HG03575 (cell line): ENCODE results near the gene ABHD8.
"Not testable (repeated sequence)": the region's sequence is repeated elsewhere in the genome, so short reads cannot be mapped to it uniquely, and the experiment has no call there.

Experiments used
- ATAC-seq: cut with Tn5 transposase; IDR thresholded peaks from one replicate; pipeline ENCODE4 v1.9.1; 2021; ENCODE audit not compliant: unreplicated experiment, insufficient number of reproducible peaks, low FRiP score; ENCODE audit errors: extremely low read depth

ABHD8 gene

DNA sequence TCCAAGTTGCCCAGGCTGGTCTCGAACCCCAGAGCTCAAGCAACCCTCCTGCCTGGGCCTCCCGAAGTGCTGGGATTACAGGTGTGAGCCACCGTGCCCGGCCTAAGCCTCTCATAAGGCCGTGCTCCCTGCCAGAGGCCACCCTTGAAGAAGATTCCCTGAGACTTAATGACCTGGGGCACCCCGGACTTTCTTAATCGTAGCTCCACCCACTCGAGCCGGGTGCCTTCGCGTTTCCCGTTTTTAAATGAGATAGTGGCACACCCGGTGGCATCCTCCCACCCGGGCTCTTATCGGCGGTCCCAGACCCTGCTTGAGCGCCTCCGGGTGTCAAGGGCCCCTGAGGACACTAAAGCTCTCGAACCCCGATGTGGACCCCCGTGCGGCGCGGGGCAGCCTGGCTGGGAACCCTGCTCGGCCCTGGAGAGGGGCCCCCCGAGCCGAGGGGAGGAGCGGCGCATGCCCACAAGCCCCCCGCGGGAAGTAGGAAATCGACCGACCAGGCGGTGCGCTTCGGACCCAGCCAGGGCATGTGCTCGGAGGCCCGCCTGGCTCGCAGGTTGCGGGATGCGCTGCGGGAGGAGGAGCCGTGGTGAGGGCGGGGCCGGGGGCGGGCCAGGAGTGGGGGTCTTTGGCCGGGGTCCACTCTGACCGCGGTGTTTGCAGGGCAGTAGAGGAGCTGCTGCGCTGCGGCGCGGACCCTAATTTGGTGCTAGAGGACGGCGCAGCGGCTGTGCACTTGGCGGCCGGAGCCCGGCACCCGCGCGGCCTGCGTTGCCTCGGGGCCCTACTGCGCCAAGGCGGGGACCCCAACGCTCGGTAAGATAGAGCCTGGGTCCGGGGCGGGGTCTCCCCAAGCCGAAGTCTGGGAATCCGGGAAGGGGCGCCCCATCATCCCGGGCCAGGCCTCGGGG is 21.6 kb downstream of the ABHD8 start, which contains the start of gene ANKLE1:
Gene ANKLE1 (plus strand): TSS at position 511 of the 914 bp plus-strand sequence. CDS start 20 bp downstream, at position 531.
- no peak for ATAC-seq

DNA sequence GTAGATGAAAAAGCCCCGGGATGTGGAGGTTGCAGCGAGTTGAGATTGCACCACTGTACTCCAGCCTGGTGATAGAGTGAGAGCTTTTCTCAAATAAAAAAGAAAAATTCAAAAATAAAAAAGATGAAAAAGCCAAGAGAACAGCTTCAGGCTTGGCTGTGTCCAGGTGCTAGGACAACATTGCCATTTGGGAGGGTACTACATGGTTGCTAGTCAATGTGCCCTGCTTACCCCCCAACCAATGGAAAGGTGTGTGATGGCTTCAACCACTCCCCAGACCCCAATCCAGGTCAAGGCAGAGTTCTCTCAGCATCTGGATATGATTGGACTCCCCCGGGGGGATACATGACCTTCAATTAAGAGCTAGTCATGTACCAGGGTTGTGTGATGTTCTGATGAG is 23.8 kb downstream of the ABHD8 start:
- no peak for ATAC-seq

DNA sequence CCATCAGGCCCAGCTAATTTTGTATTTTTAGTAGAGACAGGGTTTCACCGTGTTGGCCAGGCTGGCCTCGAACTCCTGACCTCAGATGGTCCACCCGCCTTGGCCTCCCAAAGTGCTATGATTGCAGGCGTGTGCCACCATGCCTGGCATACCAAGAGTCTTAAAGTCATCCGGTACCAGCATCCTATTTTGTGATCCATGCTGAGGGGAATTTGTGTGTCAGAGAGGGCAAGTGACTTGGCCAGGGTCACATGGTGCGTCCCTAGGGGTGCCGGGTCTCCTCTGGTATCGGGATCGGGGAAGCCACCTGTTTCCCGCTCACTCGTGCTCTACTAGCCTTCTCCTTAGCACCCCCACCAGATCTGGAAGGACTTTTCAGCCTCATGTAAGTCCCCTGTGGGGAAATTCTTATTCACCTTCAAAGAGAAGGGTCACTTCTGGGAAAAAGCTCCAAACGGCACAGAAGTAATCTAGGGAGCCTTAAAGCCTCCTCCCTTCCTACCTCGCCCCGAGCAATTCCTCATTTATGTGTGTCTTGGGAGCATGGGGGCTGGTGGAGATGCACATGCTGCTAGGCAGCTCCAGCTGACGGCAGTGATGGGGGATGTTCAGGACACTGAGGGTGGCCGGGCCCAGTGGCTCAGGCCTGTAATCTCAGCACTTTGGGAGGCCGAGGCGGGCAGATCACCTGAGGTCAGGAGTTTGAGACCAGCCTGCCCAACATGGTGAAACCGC is 27.6 kb downstream of the ABHD8 start:
- ATAC-seq: no peak

DNA sequence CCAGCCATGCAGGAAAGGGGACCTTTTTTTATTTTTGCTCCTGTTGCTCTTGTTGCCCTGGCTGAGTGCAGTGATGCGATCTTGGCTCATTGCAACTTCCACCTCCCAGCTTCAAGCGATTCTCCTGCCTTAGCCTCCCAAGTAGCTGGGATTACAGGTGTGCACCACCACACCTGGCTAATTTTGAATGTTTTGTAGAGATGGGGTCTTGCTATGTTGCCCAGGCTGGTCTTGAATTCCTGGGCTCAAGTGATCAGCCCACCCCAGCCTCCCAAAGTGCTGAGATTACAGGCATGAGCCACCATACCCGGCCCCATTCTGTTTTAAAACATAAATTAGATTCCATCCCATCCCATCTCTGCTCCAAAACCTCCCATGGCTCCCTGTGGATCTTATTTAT is 28.3 kb downstream of the ABHD8 start:
- ATAC-seq: not testable (repeated sequence)

DNA sequence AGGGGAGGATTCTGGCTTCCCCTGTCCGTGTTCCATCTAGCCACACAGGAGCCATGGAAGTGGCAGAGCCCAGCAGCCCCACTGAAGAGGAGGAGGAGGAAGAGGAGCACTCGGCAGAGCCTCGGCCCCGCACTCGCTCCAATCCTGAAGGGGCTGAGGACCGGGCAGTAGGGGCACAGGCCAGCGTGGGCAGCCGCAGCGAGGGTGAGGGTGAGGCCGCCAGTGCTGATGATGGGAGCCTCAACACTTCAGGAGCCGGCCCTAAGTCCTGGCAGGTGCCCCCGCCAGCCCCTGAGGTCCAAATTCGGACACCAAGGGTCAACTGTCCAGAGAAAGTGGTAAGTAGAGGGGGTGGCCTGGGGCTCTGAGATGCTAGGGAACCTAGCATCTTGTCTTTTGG is 34.5 kb downstream of the ABHD8 start:
- ATAC-seq: no peak

DNA sequence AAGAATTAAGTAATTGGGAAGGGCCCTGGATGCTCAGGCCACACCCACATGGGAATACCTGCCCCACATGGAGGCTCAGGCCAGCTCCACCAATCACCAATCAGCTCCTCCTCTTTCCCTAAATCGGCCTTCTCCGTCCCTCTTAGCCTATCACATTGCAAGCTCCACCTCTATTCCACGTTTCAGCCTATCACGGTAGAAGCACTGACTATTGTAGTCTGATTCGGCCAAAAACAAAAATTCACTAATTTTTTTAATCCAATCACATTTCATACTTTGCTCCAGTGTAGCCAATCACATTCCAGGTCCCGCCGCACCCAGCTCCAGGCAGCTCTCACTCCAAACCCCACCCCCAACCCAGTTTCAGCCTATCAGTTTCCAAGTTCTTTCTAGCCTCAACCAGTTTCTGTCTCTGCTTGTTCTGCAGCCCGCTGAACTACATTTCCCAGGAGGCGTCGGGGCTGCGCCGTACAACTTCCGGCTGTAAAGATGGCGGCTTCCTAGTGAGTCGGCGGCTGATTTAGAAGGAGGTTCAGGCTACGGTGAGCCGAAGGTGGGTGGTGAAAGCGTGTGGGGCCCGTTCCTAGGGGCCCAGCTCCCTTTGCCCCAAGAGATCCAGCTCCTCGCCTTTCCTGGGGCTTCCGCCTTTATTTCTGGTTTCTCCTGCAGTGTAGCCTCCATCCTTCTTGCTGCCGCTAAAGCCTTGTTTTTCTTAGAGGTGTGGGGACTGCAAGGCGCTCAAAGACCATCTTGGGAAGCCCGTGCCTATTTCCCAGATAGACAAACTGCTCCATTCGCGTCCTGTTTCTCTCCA is 36.0 kb downstream of the ABHD8 start, which contains the start of gene BABAM1:
Gene BABAM1 (plus strand): TSS at position 469 of the 814 bp plus-strand sequence. CDS start 1,364 bp downstream, outside the sequence.
- ATAC-seq: peak; percentile 83

DNA sequence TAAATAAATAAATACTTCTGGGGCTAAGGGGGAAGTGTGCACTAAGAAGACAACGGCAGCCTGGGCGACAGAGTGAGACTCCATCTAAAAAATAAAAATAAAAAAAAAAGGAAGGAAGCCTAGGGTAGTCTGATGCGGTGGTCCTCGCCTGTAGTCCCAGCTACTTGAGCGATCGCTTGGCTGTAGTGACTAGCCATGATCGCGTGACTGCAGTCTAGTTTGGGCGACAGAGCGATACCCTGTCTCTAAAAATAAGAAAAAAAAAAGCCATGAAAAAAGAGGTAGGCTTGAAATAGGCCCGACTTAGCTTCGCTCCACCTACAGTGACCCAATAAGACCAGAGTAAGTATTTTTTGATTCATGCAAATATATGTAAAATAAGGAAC is 36.6 kb downstream of the ABHD8 start:
- peak; percentile 17 for ATAC-seq

DNA sequence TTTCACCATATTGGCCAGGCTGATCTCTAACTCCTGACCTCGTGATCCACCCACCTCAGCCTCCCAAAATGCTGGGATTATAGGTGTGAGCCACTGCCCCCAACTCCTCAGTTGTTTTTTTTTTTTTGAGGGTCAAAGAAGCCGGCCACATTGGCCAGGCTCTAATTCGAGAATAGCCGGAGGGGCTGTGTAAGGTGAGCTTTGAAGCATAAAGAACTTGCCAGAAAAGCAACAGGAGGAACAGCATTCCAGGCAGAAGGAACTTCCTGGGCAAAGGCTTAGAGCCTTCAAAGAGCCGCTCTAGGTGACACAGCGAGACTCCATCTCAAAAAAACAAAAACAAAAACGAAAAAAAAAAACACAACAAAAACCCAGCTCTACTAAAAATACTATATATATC is 37.2 kb downstream of the ABHD8 start:
- ATAC-seq: no peak

DNA sequence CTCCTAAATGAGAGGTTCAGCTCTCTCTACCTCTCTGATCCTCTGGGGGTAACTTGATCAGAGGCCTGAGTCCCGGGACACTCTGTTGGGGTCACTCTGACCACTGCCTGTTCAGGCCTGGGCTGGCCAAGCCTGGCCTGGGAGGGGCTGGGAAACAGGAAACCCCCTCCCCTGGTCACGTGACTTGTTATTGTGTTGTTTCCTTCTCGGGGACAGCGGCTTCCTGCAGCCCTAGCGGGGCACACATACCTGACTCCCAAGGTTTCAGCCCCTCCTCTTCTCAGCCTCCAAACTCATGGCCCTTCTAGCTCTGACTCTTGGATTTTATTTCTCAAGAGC is 38.6 kb downstream of the ABHD8 start, which contains the start of gene USHBP1:
Gene USHBP1 (minus strand): TSS at position 105 of the 339 bp plus-strand sequence. CDS start 446 bp downstream, outside the sequence.
- ATAC-seq: no peak

DNA sequence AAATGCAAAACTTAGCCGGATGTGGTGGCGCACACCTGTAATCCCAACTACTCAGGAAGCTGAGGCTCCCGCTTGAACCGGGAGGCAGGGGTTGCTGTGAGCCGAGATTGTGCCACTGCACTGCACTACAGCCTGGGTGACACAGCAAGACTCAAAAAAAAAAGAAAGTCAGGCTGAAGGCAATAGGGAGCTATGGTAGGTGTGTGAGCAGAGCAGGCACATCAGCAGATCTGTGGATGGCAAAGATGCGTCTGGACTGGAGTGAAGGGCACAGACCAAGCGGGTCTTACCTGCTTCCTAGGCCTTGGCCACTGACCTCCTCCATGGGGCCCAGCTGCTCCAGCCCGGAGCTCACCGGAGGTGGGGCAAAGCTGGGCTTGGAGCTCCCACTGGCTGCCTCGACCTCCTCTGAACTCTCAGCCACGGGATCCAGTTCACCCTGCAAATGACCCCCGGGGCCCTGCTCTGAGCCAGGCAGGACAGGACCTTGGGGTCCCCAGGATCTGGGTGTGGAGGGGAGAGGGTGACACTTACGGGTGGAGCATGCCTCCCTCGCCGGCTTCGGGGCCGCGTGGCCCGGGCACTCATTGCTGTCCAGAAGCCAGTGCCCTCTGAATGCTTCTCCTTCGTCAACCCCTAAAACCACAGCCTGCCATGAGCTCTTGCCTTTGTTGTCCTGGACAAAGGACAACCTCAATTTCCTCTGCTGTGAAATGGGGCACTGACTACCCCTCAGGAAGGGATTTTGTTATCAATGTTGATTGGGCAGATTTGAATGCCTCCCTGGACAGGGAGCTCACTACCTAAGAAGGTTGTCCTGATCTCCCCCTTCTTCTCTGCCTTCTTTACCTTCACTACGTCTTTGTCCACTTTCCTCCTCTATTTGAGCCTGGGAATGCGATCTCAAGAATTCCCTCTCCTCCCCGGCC is 39.2 kb downstream of the ABHD8 start:
- no peak for ATAC-seq

DNA sequence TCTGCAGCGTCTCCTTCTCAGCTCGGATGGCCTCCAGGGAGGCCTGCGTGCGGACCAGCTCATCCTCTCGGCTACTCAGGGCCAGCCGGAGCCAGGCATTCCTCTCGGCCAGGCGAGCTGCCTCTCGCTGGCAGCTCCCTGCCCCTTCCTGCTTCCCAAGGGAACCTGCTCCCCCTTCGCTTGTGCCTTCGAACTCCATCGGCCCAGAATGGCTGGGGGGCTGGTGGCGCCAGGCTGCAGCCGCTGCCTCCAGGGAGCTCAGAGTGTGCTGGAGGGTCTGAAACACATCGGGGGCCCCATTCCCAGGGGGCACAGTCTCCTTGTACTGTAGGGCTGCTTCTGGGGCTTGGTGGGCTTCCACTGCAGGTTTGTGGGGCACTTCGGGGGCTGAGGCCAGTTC is 40.7 kb downstream of the ABHD8 start:
- no peak for ATAC-seq

DNA sequence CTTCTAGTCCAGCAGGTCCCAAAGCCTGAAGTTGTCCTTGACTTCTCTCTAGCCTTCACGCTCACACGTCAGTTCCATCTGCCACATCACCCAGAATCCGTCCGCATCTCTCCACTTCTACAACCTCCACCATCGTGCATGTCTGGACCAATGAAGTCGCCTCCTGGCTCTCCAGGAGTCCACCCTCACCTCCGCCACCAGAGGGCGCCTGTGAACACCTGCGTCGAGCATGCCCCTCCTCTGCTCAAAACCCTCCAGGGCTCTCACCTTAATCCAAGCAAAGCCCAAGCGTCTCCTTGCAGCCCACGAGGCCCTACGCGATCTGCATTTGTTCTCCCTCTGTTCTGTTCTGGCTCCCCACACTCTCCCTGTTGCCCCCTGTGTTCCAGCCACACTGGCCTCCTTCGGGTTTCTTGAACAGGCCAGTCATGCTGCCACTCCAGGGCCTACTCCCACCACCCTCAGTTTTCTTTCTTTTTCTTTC is 42.3 kb downstream of the ABHD8 start:
- ATAC-seq: no peak

DNA sequence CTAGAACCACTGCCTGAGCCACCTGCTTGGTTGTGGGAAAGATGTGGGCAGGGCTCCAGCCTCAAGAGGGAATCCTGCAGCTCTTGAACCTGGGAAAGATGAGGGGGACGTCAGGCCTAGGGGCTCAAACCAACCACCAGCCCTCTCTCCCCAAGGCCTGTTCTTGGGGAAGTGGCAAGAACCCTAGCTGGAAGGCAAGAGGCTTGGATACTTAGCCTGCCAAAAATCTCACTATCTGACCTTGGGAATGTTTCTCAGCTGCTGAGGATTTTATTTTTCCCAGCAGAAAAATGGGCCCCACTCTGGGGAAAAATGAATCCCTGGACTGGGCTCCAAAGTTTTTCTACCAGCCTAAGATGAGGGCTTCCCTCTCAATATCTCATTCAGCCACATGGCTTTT is 43.3 kb downstream of the ABHD8 start:
- no peak for ATAC-seq

DNA sequence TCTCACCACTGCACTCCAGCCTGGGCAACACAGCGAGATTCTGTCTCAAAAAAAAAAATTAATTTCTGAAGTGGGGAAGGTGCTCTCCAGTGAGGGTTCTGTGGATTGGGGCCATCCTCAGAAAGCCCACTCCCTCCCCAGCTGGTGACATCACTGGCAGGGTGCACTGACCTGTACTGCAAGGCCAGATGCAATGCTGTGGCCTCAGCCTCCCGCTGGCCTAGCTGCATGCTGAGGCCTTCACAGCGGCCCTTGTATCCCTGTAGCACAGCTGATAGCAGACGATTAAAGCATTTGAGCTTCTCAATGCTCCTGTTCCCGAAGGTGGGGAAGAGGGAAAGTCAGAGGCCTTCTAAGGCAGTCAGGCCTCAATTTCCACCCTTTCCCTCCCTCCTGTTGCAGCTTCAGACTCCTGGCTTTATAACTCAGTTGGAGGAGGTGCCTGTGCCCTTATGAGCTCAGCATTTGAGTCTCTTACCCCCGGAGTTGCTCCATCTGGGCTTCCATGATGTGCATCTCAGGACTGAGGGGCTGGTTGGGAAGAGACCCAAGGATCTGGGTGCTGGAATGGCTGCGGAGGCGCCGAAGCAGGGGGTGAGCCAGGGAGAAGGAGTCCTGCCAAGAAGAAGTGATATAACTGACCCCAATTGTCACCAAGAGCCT is 44.0 kb downstream of the ABHD8 start:
- ATAC-seq: no peak

DNA sequence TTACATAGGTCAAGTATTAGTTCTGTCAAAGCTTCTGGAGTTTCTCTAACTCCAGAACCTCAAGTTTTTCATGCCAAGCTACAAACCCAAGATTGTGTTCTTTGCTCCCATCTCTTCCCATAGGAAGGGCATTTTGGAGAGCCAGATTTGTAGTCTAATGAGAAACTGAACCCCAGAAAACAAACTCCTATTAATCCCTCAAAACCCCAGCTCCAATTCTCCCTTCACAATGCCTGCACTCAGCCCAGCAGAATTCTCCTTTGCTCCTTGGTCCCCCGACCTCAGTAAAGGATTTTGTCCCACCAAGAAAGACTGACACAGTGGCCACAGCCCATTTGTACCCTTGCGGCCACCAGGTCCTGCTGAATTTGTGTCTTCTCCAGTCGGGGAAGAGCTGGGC is 47.1 kb downstream of the ABHD8 start:
- no peak for ATAC-seq

DNA sequence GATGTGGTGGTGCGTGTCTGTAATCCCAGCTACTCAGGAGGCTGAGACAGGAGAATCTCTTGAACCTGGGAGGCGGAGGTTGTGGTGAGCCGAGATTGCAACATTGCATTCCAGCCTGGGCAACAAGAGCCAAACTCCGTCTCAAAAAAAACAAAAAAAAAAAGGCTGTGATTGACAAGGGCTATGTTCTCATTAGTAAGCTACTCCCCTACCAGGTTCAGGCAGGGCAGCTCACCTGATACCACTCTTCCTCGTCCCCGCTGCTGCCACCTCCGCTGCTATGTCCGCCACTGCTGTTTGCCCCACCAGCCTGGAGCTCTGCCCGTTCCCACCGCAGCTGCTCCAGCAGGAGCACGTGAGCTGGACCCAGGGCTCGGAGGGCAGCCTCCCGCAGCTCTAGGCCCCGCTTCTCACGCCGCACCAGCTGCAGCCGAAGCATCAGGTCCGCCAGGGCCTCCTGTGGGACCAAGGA is 48.0 kb downstream of the ABHD8 start:
- ATAC-seq: no peak

DNA sequence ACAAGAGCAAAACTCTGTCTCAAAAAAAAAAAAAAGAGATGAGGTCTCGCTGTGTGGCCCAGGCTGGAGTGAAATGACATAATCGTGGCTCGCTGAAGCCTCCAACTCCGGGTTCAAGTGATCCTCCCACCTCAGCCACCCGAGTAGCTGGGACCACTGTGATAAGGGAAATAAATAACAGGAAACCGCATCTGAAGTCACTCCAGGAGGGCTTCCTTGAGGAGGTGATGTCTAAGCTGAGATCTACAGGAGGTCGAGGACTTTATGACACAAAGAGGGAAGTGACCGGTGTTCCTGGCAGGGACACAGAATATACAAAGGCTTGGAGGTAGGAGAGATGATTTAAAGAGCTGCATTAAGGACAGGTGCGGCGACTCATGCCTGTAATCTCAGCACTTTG is 48.6 kb downstream of the ABHD8 start:
- ATAC-seq: no peak
